Measurements from ENCODE around the gene ZYG11B.
"Not testable (repeated sequence)": the region's sequence is repeated elsewhere in the genome, so short reads cannot be mapped to it uniquely, and the experiment has no call there.

ZYG11B gene

DNA sequence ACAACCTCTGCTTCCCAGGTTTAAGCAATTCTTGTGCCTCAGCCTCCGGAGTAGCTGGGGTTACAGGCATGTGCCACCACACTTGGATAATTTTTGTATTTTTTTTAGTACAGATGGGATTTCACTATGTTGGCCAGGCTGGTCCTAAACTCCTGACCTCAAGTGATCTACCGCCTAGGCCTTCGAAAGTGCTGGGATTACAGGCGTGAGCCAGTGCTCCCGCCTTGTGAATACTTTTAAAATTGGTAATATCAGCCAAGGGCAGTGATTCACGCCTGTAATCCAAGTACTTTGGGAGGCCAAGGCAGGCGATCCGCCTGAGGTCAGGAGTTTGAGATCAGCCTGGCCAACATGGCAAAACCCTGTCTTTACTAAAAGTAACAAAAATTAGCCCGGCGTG is 33.7 kb downstream of the ZYG11B start:
- ATAC-seq (no peak), DNase-seq (no peak)
- H3K27ac Mint-ChIP-seq = no peak overlapping the region
- H3K9me3 Mint-ChIP-seq = no peaks in the 10 kb centered on the region
- no peaks in the 10 kb centered on the region for H3K27me3 Mint-ChIP-seq
- H3K4me1 Mint-ChIP-seq = no peaks in the 10 kb centered on the region
- H3K36me3 Mint-ChIP-seq (ENCODE audit: low read depth) = peaks cover 8% of the 10 kb centered on the region
- H3K4me3 Mint-ChIP-seq = no peak overlapping the region

DNA sequence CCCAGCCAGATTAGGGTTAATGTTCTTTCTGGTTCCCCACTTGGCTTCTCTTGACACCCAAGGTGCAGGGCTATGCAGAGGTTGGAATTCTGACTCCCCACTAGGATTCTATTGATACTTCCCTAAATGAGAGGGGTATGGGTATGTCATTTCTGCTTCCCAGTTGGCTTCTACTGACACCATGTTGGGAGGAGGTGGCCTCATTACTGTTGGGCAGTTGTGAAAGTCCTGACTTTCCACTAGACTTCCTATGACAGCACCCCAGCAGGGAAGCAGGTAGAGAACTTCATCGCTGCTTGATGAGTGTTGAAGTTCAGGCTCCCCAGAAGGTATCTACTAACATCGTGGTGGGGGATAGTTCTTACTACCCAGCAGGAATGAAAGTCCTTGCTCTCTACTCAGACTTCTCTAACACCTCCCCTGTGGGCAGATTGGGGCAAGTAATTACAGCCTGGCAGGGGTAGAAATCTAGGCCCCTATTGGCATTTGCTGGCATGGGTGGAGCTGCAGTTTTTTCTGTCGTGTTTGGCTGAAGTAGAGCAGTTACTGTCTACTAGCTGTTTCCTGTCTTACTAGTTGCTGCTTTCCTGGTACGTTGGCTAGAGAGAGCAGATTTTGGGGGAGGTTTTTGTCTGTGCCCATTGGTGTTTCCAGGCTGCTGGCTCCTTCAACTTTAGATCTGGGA is 41.5 kb downstream of the ZYG11B start:
- H3K4me1 Mint-ChIP-seq = no peaks in the 10 kb centered on the region
- peaks cover 14% of the 10 kb centered on the region for H3K36me3 Mint-ChIP-seq (ENCODE audit: low read depth)
- no peaks in the 10 kb centered on the region for H3K27me3 Mint-ChIP-seq
- ATAC-seq (no peak), DNase-seq (no peak)
- H3K9me3 Mint-ChIP-seq = no peaks in the 10 kb centered on the region
- H3K4me3 Mint-ChIP-seq = no peak overlapping the region
- H3K27ac Mint-ChIP-seq = no peak overlapping the region

- Mint-ChIP-seq H3K4me1 (no peaks in the 10 kb centered on the region), H3K27me3 (no peaks in the 10 kb centered on the region), H3K36me3 (ENCODE audit: low read depth) (peaks cover 20% of the 10 kb centered on the region), H3K4me3 (no peak overlapping the region), H3K9me3 (no peaks in the 10 kb centered on the region), H3K27ac (no peak overlapping the region)
- DNase-seq = no peak
- ATAC-seq = no peak
Measured at GRCh38 chr1:52769346-52770033, 43.2 kb downstream of the ZYG11B start.

DNA sequence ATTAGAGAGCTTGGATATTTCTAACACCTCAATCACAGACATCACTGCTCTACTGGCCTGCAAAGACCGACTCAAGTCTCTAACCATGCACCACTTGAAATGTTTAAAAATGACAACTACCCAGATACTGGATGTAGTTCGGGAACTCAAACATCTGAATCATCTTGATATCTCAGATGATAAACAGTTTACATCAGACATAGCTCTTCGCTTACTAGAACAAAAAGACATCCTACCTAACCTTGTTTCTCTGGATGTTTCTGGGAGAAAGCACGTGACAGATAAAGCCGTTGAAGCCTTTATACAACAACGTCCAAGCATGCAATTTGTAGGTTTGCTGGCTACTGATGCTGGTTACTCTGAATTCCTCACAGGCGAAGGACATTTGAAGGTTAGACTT is 45.1 kb downstream of the ZYG11B start:
- DNase-seq (no peak), ATAC-seq (no peak)
- no peaks in the 10 kb centered on the region for H3K9me3 Mint-ChIP-seq
- no peak overlapping the region for H3K4me3 Mint-ChIP-seq
- peaks cover 25% of the 10 kb centered on the region for H3K36me3 Mint-ChIP-seq (ENCODE audit: low read depth)
- no peaks in the 10 kb centered on the region for H3K4me1 Mint-ChIP-seq
- H3K27me3 Mint-ChIP-seq = no peaks in the 10 kb centered on the region
- no peak overlapping the region for H3K27ac Mint-ChIP-seq

- H3K27ac Mint-ChIP-seq = no peak overlapping the region
- peaks cover 8% of the 10 kb centered on the region for H3K36me3 Mint-ChIP-seq (ENCODE audit: low read depth)
- DNase-seq = no peak
- H3K9me3 Mint-ChIP-seq = no peaks in the 10 kb centered on the region
- H3K27me3 Mint-ChIP-seq = no peaks in the 10 kb centered on the region
- no peak for ATAC-seq
- H3K4me1 Mint-ChIP-seq = no peaks in the 10 kb centered on the region
- H3K4me3 Mint-ChIP-seq = no peak overlapping the region
Measured at GRCh38 chr1:52786148-52786547, 59.9 kb downstream of the ZYG11B start.

- not testable (repeated sequence) for H3K27me3 Mint-ChIP-seq; ATAC-seq; H3K36me3 Mint-ChIP-seq (ENCODE audit: low read depth)
Measured at GRCh38 chr1:52790429-52790828, 64.2 kb downstream of the ZYG11B start.

GRCh38 chr1:52792036-52792435 is 65.8 kb downstream of the ZYG11B start:
- no peak overlapping the region for H3K27ac Mint-ChIP-seq
- H3K36me3 Mint-ChIP-seq (ENCODE audit: low read depth) = peaks cover 8% of the 10 kb centered on the region
- ATAC-seq (no peak), DNase-seq (no peak)
- H3K4me3 Mint-ChIP-seq = no peak overlapping the region
- H3K27me3 Mint-ChIP-seq = no peaks in the 10 kb centered on the region
- H3K9me3 Mint-ChIP-seq = no peaks in the 10 kb centered on the region
- H3K4me1 Mint-ChIP-seq = no peaks in the 10 kb centered on the region

More at GRCh38 chr1:52790429-52790828, 64.2 kb downstream of the ZYG11B start:
- not testable (repeated sequence) for H3K4me1 Mint-ChIP-seq, H3K9me3 Mint-ChIP-seq, H3K27ac Mint-ChIP-seq, DNase-seq, H3K4me3 Mint-ChIP-seq

- not testable (repeated sequence) for DNase-seq; ATAC-seq; H3K9me3 Mint-ChIP-seq; H3K27ac Mint-ChIP-seq; H3K4me3 Mint-ChIP-seq; H3K4me1 Mint-ChIP-seq; H3K27me3 Mint-ChIP-seq; H3K36me3 Mint-ChIP-seq (ENCODE audit: low read depth)
Measured at GRCh38 chr1:52793717-52794116, 67.5 kb downstream of the ZYG11B start.

- no peak for DNase-seq
- Mint-ChIP-seq H3K27me3 (no peaks in the 10 kb centered on the region), H3K27ac (no peak overlapping the region), H3K36me3 (ENCODE audit: low read depth) (peaks cover 4% of the 10 kb centered on the region), H3K9me3 (no peaks in the 10 kb centered on the region), H3K4me3 (no peak overlapping the region), H3K4me1 (no peaks in the 10 kb centered on the region)
- no peak for ATAC-seq
Measured at GRCh38 chr1:52795464-52795863, 69.2 kb downstream of the ZYG11B start.

- Mint-ChIP-seq H3K27me3 (no peaks in the 10 kb centered on the region), H3K36me3 (ENCODE audit: low read depth) (peaks cover 4% of the 10 kb centered on the region), H3K9me3 (no peaks in the 10 kb centered on the region), H3K4me3 (no peak overlapping the region), H3K27ac (no peak overlapping the region), H3K4me1 (no peaks in the 10 kb centered on the region)
- no peak for DNase-seq
- no peak for ATAC-seq
Measured at GRCh38 chr1:52798331-52798730, 72.1 kb downstream of the ZYG11B start.

DNA sequence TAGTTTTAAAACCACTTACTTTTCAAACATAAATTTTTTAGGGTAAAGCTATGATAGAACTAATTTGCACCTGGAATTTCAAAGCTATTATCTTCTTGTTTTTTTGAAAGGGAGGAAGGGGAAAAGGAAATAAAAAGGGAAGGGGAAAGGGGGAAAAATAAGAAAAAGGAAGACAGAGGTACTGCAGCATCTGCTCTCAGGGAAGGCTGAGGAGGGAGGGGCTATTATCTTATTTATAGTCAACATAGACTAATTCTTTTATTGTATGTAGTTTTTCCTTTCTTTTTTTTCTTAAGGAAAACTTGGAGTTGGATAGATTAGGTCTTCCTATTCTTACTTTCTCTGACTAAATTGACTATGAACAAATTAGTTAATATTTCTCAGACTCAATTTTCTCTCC is 74.8 kb downstream of the ZYG11B start:
- Mint-ChIP-seq H3K4me1 (no peaks in the 10 kb centered on the region), H3K36me3 (ENCODE audit: low read depth) (peaks cover 7% of the 10 kb centered on the region), H3K27ac (no peak overlapping the region), H3K27me3 (no peaks in the 10 kb centered on the region), H3K4me3 (no peak overlapping the region), H3K9me3 (no peaks in the 10 kb centered on the region)
- no peak for DNase-seq
- no peak for ATAC-seq

DNA sequence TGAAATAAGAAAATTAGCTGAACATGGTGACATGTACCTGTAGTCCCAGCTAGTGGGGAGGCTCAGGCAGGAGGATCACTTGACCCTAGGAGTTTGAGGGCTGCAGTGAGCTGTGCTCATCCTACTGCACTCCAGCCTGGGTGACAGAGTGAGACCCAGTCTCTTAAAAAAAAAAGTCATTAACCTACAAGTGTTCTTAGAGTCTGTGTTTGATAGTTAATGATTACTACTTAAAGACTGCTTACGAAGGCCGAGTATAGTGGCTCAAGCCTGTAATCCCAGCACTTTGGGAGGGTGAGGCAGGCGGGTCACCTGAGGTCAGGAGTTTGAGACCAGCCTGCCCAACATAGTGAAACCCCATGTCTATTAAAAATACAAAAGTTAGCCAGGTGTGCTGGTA is 77.8 kb downstream of the ZYG11B start:
- not testable (repeated sequence) for DNase-seq; H3K4me3 Mint-ChIP-seq; H3K27ac Mint-ChIP-seq; H3K9me3 Mint-ChIP-seq; H3K4me1 Mint-ChIP-seq; H3K27me3 Mint-ChIP-seq; H3K36me3 Mint-ChIP-seq (ENCODE audit: low read depth); ATAC-seq

GRCh38 chr1:52814465-52814864 is 88.2 kb downstream of the ZYG11B start:
- no peaks in the 10 kb centered on the region for H3K9me3 Mint-ChIP-seq
- no peak overlapping the region for H3K27ac Mint-ChIP-seq
- H3K4me3 Mint-ChIP-seq = no peak overlapping the region
- H3K27me3 Mint-ChIP-seq = no peaks in the 10 kb centered on the region
- ATAC-seq (no peak), DNase-seq (no peak)
- H3K4me1 Mint-ChIP-seq = no peaks in the 10 kb centered on the region
- H3K36me3 Mint-ChIP-seq (ENCODE audit: low read depth) = peaks cover 10% of the 10 kb centered on the region

DNA sequence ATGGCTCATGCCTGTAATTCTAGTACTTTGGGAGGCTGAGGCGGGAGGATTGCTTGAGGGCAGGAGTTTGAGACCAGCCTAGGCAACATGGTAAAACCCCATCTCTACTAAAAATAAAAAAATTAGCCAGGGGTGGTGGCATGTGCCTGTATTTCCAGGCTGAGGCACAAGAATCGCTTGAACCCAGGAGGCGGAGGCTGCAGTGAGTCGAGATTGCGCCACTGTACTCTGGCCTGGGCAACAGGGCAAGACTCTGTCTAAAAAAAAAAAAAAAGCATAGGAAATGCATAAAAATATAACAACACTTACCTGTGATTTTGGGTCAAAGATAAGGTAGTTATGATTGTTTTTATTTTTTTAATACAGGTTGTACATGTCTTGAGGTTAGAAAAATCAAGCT is 94.6 kb downstream of the ZYG11B start:
- not testable (repeated sequence) for H3K9me3 Mint-ChIP-seq; H3K36me3 Mint-ChIP-seq (ENCODE audit: low read depth); H3K27me3 Mint-ChIP-seq

DNA sequence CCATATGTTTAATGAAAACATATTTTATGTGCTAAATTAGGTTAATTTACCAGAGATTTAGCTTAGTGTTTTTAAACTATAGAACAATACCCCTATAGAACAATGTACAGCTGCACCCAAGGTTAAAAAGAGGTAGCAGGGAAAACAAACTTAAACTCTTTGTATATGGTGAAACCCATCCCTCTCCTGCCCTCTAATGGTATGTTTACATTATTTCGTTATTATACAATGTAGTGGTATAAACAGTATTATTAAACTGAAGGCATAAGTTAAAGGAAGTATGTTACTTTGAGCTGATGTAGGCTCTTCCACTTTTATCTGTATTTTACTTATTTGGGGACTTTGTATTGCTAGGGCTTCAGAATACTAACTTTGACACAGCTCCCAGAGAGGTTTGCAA is 99.6 kb downstream of the ZYG11B start:
- ATAC-seq (no peak), DNase-seq (no peak)
- Mint-ChIP-seq H3K9me3 (no peaks in the 10 kb centered on the region), H3K27me3 (no peaks in the 10 kb centered on the region), H3K4me3 (no peak overlapping the region), H3K4me1 (no peaks in the 10 kb centered on the region), H3K36me3 (ENCODE audit: low read depth) (peaks cover 5% of the 10 kb centered on the region), H3K27ac (no peak overlapping the region)

More for the DNA sequence above, 94.6 kb downstream of the ZYG11B start:
- ATAC-seq, H3K4me1 Mint-ChIP-seq, DNase-seq, H3K4me3 Mint-ChIP-seq, H3K27ac Mint-ChIP-seq: not testable (repeated sequence)
